ENCODE data around the gene TTC9B.

DNA sequence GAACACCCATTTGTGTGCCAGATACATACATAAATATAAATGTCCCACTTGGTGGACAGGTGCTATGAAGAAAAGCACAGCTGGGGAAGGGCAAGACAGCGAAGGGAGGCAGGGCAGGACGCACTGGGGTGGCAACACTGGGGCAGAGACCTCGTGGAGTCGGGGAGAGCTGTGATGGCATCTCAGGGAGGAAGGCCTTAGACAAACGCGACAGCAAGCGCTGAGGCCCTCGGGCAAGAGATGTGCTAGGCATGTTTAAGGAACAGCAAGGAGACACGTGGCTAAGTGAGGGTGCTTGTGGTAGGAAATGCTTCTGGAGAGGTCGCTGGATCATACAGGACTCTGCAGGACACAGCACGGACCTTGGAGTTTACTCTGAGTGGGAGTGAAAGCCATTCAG, 31.6 kb upstream of the TTC9B start:
- TF ChIP-seq, protein P1, sequence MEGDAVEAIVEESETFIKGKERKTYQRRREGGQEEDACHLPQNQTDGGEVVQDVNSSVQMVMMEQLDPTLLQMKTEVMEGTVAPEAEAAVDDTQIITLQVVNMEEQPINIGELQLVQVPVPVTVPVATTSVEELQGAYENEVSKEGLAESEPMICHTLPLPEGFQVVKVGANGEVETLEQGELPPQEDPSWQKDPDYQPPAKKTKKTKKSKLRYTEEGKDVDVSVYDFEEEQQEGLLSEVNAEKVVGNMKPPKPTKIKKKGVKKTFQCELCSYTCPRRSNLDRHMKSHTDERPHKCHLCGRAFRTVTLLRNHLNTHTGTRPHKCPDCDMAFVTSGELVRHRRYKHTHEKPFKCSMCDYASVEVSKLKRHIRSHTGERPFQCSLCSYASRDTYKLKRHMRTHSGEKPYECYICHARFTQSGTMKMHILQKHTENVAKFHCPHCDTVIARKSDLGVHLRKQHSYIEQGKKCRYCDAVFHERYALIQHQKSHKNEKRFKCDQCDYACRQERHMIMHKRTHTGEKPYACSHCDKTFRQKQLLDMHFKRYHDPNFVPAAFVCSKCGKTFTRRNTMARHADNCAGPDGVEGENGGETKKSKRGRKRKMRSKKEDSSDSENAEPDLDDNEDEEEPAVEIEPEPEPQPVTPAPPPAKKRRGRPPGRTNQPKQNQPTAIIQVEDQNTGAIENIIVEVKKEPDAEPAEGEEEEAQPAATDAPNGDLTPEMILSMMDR (conservative IDR thresholded peaks at IDR 0.05), result no peak
- no peak for TF ChIP-seq EZH2 (IDR thresholded peaks at IDR 0.05; ENCODE audit: low read depth)
